GM20000 (cell line): ENCODE data around the gene NOM1.
"Not testable (repeated sequence)": the region's sequence is repeated elsewhere in the genome, so short reads cannot be mapped to it uniquely, and the experiment has no call there.

Source experiments
- DNase-seq: peaks from one replicate; pipeline ENCODE4 v3.0.0; 2012; ENCODE audit warnings: low spot score
- CTCF ChIP-seq: IDR thresholded peaks from 2 replicates; pipeline ENCODE4 v1.5.1; 2012; ENCODE audit warnings: mild to moderate bottlenecking, control low read depth; ENCODE audit errors: extremely low read depth, missing control alignments

NOM1 gene

GRCh38 chr7:156919132-156919713, 30.3 kb upstream of the NOM1 start:
- no peak for TF ChIP-seq CTCF
- no peak for DNase-seq

- DNase-seq: no peak
- no peak for TF ChIP-seq CTCF
These were observed 29.4 kb upstream of the NOM1 start for GRCh38 chr7:156920076-156920475.

- not testable (repeated sequence) for DNase-seq
These were observed 28.8 kb upstream of the NOM1 start for GRCh38 chr7:156920487-156921373.

GRCh38 chr7:156922304-156922703, 27.2 kb upstream of the NOM1 start:
- not testable (repeated sequence) for DNase-seq

GRCh38 chr7:156925821-156926220, 23.7 kb upstream of the NOM1 start:
- DNase-seq: not testable (repeated sequence)

GRCh38 chr7:156927571-156928405, 21.7 kb upstream of the NOM1 start:
- no peak for TF ChIP-seq CTCF

GRCh38 chr7:156928406-156928747, 21.1 kb upstream of the NOM1 start:
- no peak for DNase-seq

More at GRCh38 chr7:156927571-156928405, 21.7 kb upstream of the NOM1 start:
- DNase-seq: no peak

GRCh38 chr7:156929789-156930539, 19.5 kb upstream of the NOM1 start:
- no peak for TF ChIP-seq CTCF
- DNase-seq: no peak

More at GRCh38 chr7:156928406-156928747, 21.1 kb upstream of the NOM1 start:
- no peak for TF ChIP-seq CTCF
